ENCODE measurements around the gene CDKL5. TPM values are rescaled to one million over a fixed set of nuclear protein-coding genes. Genes with fewer than 3 reads are reported as not detected.

The CDKL5 gene
- total and polyA plus RNA-seq, 8 donors, result under 0.01 to 21.4 (median 3.5) TPM

- Histone ChIP-seq H3K36me3 (no peaks in the 10 kb centered on the region), H3K27ac (no peak overlapping the region), H3K27me3 (no peaks in the 10 kb centered on the region), H3K4me1 (peaks cover 0 to 3% (median 0%) of the 10 kb centered on the region in 4 donors), H3K9me3 (no peaks in the 10 kb centered on the region), H3K4me3 (no peak overlapping the region)
- intact Hi-C loops (cut with DNase I; ENCODE audit: low total_unique reads), result no loop called here
- no peak for TF ChIP-seq EP300 (IDR thresholded peaks at IDR 0.05)
- TF ChIP-seq CTCF (IDR thresholded peaks at IDR 0.05), result no peak
- TF ChIP-seq POLR2A (IDR thresholded peaks at IDR 0.05), result no peak
- TF ChIP-seq POLR2AphosphoS5 (IDR thresholded peaks at IDR 0.05), result no peak
- no peak for DNase-seq
- 85 to 100% (median 89%) methylated on average over 2 of the region's 2 CpGs for WGBS, 5 donors
These were observed 111.7 kb downstream of the CDKL5 start for GRCh38 chrX:18537068-18537467.

- H3K9me3 ChIP-seq, result no peaks in the 10 kb centered on the region
- no peaks in the 10 kb centered on the region for H3K36me3 ChIP-seq
- H3K4me3 ChIP-seq, result no peak overlapping the region
- no peaks in the 10 kb centered on the region for H3K27me3 ChIP-seq
- 58 to 79% (median 71%) methylated on average over 1 of the region's 1 CpG for WGBS, 5 donors
- H3K4me1 ChIP-seq, result peaks cover 0 to 3% (median 0%) of the 10 kb centered on the region in 4 donors
- TF ChIP-seq EP300 (IDR thresholded peaks at IDR 0.05), result no peak
- intact Hi-C loops (cut with DNase I; ENCODE audit: low total_unique reads), result no loop called here
- H3K27ac ChIP-seq, result no peak overlapping the region
- no peak for DNase-seq
These were observed 112.1 kb downstream of the CDKL5 start for GRCh38 chrX:18537524-18537923.

- H3K27ac ChIP-seq, result no peak overlapping the region
- H3K9me3 ChIP-seq, result no peaks in the 10 kb centered on the region
- H3K27me3 ChIP-seq, result no peaks in the 10 kb centered on the region
- intact Hi-C loops (cut with DNase I; ENCODE audit: low total_unique reads), result no loop called here
- TF ChIP-seq CTCF (IDR thresholded peaks at IDR 0.05), result no peak
- DNase-seq, result no peak
- 68 to 100% (median 89%) methylated on average over 2 to 3 of the region's 3 CpGs for WGBS, 5 donors
- H3K36me3 ChIP-seq, result no peaks in the 10 kb centered on the region
- no peak overlapping the region for H3K4me3 ChIP-seq
- H3K4me1 ChIP-seq, result no peaks in the 10 kb centered on the region
These were observed 116.7 kb downstream of the CDKL5 start for GRCh38 chrX:18542131-18542530.

- Histone ChIP-seq H3K27ac (no peak overlapping the region), H3K36me3 (no peaks in the 10 kb centered on the region), H3K9me3 (no peaks in the 10 kb centered on the region), H3K4me3 (no peak overlapping the region), H3K4me1 (no peaks in the 10 kb centered on the region), H3K27me3 (no peaks in the 10 kb centered on the region)
- TF ChIP-seq POLR2A (IDR thresholded peaks at IDR 0.05) (no peak), EP300 (IDR thresholded peaks at IDR 0.05) (no peak), POLR2AphosphoS5 (IDR thresholded peaks at IDR 0.05) (no peak), CTCF (IDR thresholded peaks at IDR 0.05) (no peak)
- WGBS, 5 donors, result 67 to 82% (median 78%) methylated on average over 5 to 6 of the region's 6 CpGs
- DNase-seq, result no peak
- intact Hi-C loops (cut with DNase I; ENCODE audit: low total_unique reads), result no loop called here
These were observed 117.5 kb downstream of the CDKL5 start for GRCh38 chrX:18542905-18543304.

- intact Hi-C loops (cut with DNase I; ENCODE audit: low total_unique reads), result no loop called here
- no peak for DNase-seq
- Histone ChIP-seq H3K27ac (no peak overlapping the region), H3K9me3 (no peaks in the 10 kb centered on the region), H3K4me1 (no peaks in the 10 kb centered on the region), H3K4me3 (no peak overlapping the region), H3K27me3 (no peaks in the 10 kb centered on the region), H3K36me3 (no peaks in the 10 kb centered on the region)
- 100% methylated on average over 1 of the region's 1 CpG; no CpG with 5 or more reads in 1 of the 5 donors for WGBS, 5 donors
- no peak for TF ChIP-seq EP300 (IDR thresholded peaks at IDR 0.05)
- no peak for TF ChIP-seq POLR2A (IDR thresholded peaks at IDR 0.05)
- TF ChIP-seq CTCF (IDR thresholded peaks at IDR 0.05), result no peak
- TF ChIP-seq POLR2AphosphoS5 (IDR thresholded peaks at IDR 0.05), result no peak
These were observed 118.3 kb downstream of the CDKL5 start for GRCh38 chrX:18543738-18544137.
